HL-60 (cell line): ENCODE results near the gene SLC25A1.
A peak's percentile ranks its signal among the peaks of the same experiment; 100 is the strongest.

ENCODE experiments used
- GABPA ChIP-seq: IDR thresholded peaks from 2 replicates; pipeline ENCODE4 v1.6.1; 2012; ENCODE audit warnings: low read depth
- POLR2AphosphoS5 ChIP-seq: IDR thresholded peaks from 2 replicates; pipeline ENCODE4 v1.6.1; 2012; ENCODE audit warnings: low read depth
- SPI1 ChIP-seq: IDR thresholded peaks from 2 replicates; pipeline ENCODE4 v1.6.1; 2012; ENCODE audit warnings: low read depth, mild to moderate bottlenecking, borderline replicate concordance
- TF ChIP-seq, protein P1 (sequence below): IDR thresholded peaks from one replicate; pipeline ENCODE4 v1.5.1; 2011; ENCODE audit warnings: low read length, control low read depth, inconsistent platforms; ENCODE audit not compliant: insufficient read depth
- TF ChIP-seq, protein P2 (sequence below): IDR thresholded peaks from 2 replicates; pipeline ENCODE4 v1.6.1; 2012; ENCODE audit warnings: low read depth; ENCODE audit not compliant: insufficient replicate concordance

DNA sequence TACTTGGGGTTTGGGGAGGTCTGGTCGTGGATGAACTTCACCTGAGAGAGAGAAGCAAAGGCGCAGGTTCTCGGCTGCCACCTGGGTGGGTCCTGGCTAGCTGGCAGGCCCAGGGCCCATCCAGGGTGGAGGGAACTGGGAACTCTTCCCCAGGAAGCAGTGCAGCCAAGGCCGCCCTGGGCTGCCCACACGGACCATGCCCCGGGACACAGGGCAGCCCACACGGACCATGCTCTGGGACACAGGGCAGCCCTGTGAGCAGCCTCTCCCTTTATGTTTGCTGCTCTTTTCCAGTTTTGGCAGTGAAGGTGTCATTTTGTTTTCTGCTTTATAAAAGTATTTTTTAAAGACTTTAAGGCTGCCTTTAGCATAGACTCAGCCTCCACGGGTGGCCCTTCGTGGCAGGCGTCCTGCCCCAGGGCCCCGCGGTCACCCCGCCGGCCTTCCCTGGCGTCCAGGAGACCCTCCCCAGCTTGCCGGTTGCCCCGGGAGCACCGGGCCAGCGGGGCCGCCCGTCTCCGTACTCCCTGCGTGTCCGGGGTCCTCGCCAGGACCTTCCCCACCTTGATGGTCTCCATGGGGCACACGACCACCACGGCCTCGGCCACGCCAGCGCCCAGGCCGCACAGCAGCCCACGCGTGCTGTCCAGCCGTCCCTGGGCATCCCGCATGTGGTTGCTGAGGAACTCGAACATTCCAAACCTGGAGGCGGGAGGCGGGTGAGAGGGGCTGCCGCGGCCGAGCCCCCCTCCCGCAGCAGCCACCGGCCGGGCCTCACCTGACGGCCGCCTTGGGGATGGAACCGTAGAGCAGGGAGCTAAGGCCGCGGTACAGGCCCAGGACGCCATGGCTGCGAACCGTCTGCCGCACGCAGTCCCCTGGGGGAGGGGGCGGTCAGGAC, 1.1 kb downstream of the SLC25A1 start:
- TF ChIP-seq, protein P1, sequence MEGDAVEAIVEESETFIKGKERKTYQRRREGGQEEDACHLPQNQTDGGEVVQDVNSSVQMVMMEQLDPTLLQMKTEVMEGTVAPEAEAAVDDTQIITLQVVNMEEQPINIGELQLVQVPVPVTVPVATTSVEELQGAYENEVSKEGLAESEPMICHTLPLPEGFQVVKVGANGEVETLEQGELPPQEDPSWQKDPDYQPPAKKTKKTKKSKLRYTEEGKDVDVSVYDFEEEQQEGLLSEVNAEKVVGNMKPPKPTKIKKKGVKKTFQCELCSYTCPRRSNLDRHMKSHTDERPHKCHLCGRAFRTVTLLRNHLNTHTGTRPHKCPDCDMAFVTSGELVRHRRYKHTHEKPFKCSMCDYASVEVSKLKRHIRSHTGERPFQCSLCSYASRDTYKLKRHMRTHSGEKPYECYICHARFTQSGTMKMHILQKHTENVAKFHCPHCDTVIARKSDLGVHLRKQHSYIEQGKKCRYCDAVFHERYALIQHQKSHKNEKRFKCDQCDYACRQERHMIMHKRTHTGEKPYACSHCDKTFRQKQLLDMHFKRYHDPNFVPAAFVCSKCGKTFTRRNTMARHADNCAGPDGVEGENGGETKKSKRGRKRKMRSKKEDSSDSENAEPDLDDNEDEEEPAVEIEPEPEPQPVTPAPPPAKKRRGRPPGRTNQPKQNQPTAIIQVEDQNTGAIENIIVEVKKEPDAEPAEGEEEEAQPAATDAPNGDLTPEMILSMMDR, result no peak
- TF ChIP-seq POLR2AphosphoS5 (peak; percentile 31; the same call in 1 of the 2 replicates), GABPA (no peak), SPI1 (no peak)
- TF ChIP-seq, protein P2, sequence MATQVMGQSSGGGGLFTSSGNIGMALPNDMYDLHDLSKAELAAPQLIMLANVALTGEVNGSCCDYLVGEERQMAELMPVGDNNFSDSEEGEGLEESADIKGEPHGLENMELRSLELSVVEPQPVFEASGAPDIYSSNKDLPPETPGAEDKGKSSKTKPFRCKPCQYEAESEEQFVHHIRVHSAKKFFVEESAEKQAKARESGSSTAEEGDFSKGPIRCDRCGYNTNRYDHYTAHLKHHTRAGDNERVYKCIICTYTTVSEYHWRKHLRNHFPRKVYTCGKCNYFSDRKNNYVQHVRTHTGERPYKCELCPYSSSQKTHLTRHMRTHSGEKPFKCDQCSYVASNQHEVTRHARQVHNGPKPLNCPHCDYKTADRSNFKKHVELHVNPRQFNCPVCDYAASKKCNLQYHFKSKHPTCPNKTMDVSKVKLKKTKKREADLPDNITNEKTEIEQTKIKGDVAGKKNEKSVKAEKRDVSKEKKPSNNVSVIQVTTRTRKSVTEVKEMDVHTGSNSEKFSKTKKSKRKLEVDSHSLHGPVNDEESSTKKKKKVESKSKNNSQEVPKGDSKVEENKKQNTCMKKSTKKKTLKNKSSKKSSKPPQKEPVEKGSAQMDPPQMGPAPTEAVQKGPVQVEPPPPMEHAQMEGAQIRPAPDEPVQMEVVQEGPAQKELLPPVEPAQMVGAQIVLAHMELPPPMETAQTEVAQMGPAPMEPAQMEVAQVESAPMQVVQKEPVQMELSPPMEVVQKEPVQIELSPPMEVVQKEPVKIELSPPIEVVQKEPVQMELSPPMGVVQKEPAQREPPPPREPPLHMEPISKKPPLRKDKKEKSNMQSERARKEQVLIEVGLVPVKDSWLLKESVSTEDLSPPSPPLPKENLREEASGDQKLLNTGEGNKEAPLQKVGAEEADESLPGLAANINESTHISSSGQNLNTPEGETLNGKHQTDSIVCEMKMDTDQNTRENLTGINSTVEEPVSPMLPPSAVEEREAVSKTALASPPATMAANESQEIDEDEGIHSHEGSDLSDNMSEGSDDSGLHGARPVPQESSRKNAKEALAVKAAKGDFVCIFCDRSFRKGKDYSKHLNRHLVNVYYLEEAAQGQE, result no peak
